ENCODE measurements around the gene TCP11.

GRCh38 chr6:35178012-35178411 lies 36.9 kb upstream of the TCP11 start:
- TF ChIP-seq CTCF (IDR thresholded peaks at IDR 0.05 in 8 of 11, conservative IDR thresholded peaks at IDR 0.05 in 3 of 11) (no peak), POLR2A (IDR thresholded peaks at IDR 0.05) (no peak), POLR2AphosphoS5 (IDR thresholded peaks at IDR 0.05) (no peak)
